DMS53 (cell line): Measurements from ENCODE around the gene RRP1B.
"Not testable (repeated sequence)": the region's sequence is repeated elsewhere in the genome, so short reads cannot be mapped to it uniquely, and the experiment has no call there.

Experiments
- DNase-seq: peaks from one replicate; lab custom pipeline; 2025; lab: John Stamatoyannopoulos, UW

Gene RRP1B

DNA sequence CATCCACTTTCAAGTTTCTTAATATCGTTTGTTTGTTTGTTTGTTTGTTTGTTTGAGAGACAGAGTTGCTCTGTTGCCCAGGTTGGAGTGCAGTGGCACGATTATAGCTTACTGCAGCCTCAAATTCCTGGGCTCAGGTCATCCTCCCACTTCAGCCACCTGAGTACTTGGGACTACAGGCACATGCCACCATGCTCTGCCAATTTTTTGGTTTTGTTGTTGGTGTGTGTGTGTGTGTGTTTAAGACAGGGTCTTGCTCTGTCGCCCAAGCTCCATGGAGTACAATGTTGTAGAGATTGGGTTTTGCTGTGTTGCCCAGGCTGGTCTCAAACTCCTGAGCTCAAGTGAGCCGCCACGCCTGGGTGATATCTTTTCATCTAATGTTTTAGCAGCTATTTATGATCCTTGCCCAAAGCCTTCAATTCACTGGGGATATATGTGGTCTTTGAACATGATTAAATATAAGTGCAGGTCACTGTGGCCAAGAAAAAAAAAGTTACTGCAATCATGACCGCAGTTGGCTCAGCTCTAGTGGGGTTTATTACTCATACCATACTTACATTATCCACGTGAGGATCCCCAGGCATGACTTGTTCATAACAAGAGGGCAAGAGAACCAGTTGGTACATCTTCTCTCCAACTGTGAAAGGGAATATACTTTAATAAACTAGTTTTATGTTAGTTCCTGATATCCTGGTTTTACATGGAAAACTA, 8.0 kb downstream of the RRP1B start:
- no peak for DNase-seq

DNA sequence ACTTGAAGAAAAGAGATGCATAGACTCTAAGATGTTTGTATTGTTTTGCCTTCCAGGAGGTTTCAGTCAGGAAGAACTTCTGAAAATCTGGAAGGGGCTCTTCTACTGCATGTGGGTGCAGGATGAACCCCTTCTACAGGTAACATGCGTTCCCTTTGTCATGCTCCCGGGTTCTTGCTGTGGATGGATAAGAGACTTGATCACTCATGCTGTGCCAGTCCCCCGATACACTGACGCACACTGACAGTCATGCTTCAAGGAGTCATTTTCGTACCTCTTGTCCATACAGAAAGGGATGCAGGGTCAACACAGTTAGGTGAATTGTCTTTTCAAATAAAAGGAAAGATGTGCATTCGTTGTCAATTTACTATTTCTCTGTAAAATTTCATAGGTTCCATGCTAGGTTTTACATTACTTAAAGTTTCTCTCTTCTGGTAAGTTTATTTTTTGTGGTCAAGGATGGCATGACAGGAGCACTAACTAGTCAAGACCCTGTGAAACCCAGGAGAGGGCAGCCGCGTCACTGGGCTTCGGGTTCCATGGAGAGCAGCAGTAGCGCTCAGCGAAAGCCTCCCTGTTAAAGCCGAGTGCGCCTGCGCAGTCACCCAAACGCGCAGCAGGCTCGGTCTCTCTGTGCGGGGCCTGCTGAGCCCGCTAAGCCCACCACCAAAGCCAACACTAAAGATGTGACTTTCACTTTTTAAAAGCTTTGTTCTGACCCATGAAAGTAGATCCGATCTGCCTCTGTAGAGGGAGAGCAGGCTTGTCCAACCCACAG, 10.7 kb downstream of the RRP1B start:
- DNase-seq, result no peak

DNA sequence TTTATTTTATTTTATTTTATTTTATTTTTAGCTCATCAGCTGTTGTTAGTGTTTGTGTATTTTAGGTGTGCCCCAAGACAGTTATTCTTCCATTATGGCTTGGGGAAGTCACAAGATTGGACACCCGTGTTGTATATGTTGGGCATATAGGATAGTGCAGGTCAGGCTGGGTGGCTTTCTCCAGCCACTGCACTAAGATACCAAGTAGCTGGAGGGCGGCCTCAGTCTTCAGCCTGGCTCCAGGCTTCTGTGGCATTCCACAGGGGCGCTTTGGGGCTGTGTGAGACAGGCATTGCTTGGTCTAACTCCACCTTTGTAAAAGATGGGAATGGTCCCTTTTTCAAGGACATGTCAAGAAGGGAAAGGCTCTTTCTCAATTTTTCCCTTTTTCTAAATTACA, 16.5 kb downstream of the RRP1B start:
- no peak for DNase-seq

DNA sequence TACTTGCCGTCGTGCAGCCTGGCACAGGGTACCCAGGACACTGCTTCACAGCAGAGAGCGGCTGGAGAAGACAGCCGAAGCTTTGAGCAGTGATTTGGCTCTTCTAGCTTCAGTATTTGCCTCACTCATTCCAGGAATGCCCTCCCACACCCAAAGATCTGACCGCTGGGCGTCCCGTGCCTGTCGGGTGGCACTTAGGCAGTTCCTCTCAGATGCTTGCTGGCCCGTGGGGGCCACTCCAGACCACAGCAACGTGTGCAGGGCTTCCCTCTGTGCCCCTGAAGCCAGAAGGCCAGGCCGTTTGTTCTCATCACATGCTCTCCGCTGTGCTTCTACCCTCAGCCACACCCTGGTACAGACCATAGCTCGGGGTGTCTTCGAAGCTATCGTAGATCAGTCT, 17.0 kb downstream of the RRP1B start:
- no peak for DNase-seq

DNA sequence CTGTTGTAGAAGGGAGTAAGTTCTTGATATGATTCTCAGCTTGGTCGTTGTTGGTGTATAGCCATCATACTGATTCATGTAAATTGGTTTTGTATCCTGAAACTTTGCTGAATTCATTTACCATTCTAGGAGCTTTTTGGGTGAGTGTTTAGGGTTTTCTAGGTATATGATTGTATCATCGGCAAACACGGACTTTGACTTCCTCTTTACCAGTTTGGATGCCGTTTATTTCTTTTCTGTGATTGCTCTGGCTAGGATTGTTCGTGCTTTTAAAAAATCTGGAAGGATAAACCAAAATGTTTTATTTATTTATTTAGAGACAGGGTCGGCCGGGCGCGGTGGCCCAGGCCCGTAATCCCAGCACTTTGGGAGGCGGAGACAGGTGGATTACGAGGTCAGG, 20.6 kb downstream of the RRP1B start:
- DNase-seq, result no peak

DNA sequence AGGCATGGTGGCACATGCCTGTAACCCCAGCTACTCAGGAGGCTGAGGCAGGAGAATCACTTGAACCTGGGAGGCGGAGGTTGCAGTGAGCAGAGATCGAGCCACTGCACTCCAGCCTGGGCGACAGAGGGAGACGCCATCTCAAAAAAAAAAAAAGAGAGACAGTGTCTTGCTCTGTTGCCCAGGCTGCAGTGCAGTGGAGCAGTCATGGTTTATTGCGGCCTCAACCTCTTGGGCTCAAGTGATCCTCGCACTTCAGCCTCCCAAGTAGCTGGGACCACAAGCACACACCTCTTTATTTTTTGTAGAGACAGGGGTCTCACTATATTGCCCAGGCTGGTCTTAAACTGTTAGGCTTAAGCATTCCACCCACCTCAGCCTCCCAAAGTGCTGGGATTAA, 21.1 kb downstream of the RRP1B start:
- DNase-seq, result not testable (repeated sequence)

DNA sequence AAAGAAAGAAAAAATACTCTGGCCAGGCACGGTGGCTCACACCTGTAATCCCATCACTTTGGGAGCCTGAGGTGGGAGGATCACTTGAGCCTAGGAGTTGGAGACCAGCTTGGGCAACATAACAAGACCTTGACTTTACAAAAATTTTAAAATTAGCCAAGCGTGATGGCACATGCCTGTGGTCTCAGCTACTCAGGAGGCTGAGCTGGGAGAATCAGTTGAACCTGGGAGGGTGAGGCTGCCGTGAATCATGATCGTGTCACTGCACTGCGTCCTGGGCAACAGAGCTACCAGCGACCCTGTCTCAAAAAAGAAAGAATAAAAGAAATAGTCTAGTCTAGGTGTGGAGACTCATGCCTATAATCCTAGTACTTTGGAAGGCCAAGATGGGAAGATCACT, 22.3 kb downstream of the RRP1B start:
- no peak for DNase-seq

DNA sequence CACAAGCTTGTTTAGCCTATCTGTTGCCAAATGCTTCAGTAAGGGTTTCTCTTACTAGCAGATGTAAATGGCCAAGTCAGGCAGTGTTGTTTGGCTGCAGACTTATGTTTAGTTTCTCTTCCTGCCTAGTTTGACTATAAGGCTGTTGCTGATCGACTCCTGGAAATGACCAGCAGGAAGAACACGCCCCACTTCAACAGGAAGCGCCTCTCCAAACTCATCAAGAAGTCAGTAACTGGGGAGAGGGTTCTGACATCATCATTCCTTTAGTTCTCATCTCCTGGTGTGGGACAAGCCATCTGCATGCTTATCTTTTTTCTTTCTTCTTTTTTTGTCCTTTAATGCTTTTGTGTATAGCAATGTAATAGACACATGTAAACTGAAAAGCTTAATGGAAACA, 25.1 kb downstream of the RRP1B start:
- DNase-seq, result no peak

DNA sequence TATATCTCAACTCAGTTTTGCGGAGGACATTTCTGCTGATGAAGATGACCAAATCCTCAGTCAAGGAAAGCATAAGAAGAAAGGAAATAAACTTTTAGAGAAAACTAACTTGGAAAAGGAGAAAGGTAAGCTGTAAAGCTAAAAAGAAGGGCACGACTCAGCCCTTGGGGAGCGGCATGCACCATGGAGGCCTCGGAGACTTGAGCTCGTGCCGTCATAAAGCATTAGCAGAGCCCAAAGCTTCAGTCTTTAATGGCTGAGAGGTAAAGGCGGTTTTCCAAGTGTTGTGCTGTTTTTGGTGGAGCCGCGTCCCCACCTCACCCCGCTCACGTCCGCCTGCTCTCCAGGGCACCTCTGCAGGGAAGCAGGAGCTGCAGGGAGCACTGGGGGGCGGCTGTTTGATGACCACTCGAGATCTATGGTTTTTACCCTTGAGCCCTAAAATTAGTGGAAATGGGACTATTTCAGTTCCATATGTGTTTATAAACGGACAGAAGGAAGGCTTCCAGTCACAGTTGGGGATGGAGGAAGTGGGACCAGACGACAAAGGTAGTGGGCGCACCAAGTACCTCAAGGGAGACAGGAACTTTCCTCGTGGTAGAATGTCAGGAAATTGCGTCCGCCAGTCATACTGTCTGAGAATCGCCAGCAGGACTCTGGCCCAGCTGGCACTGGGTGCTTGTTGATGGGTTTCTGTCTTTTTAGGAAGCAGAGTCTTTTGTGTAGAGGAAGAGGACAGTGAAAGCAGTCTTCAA, 27.6 kb downstream of the RRP1B start:
- no peak for DNase-seq

DNA sequence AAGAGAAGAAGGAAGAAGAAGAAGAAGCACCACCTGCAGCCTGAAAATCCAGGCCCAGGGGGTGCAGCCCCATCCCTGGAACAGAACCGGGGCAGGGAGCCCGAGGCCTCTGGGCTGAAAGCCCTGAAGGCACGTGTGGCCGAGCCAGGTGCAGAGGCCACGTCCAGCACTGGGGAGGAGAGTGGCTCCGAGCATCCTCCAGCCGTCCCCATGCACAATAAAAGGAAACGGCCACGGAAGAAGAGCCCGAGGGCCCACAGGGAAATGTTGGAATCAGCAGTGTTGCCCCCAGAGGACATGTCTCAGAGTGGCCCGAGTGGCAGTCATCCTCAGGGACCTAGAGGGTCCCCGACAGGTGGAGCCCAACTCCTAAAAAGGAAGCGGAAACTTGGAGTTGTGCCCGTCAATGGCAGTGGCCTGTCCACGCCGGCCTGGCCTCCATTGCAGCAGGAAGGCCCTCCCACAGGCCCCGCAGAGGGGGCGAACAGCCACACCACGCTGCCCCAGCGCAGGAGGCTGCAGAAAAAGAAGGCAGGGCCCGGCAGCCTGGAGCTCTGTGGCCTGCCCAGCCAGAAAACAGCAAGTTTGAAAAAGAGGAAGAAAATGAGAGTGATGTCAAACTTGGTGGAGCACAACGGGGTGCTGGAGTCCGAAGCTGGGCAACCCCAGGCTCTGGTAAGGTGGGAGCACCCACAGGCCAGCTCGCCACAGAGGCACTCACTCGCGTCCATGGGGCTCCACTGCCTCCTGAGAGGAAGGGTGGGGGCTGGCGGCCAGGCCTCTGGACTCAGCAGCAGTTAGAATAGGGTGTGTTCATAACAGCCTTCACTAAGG, 28.4 kb downstream of the RRP1B start:
- DNase-seq, result no peak

DNA sequence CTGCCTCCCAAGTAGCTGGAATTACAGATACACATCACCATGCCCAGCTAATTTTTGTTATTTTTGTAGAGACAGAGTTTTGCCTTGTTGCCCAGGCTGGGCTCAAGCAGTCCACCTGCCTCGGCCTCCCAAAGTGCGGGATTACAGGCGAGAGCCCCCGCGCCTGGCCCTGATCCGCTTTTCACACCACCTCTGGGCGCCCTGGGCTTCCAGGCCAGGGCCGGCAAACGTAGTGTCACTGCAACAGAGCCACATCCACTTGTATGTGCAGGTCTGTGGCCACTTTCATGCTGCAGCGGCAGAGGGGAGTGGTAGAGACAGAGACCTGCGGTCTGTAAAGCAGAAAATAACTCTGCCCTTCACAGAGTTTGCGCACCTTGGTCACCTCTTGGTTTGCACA, 29.5 kb downstream of the RRP1B start:
- no peak for DNase-seq

DNA sequence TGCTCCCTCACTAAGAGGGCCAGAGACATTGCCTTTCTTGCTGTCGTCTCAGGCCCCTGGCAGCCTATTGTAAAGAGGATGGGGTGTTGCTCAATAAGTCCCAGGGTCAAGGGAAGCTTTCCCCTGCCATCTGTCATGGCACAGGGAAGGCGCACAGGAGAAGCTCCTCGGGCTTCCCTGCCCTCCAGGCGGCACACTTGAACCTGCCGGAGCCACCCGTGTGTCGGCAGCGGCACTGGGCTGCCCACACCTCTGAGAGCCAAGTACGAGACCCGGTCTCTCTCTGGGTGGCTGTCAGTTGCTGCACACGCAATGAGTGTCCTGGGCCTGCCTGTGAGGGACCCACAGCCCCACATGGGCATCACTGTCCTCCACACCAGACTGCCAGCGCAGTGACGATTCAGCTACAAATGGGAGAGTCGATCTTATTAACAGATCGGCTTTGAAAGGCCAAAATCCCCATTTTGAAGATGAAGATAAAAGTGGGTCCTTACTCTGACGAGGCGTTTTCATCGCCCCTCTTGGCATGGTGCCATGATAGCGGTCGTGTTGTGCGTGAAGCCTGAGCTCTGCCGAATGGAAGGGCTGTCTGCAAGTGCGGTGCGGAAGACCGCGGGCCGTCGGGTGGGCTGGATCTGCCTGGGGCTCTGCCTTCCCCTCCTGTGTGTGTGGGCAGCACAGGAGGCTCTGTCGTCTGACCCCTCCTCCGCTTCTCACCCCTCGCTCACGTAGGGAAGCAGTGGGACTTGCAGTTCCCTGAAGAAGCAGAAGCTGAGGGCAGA, 30.4 kb downstream of the RRP1B start:
- DNase-seq, result no peak

DNA sequence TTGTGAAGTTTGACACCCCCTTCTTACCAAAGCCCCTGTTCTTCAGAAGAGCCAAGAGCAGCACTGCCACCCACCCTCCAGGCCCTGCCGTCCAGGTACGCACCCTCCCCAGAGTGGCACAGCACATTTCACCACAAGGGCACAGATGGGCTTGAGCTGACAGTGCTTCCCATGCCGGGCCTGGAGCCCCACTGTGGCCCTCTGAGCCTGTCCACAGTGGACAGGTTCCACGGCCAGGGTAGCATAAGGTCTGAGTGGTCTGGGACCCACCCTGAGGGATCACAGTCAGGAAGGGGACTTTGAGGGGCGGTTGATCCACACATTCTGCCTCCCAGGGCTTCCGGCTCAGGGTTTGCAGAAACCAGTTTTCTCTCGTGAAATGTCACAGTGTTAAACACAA, 31.0 kb downstream of the RRP1B start:
- no peak for DNase-seq

DNA sequence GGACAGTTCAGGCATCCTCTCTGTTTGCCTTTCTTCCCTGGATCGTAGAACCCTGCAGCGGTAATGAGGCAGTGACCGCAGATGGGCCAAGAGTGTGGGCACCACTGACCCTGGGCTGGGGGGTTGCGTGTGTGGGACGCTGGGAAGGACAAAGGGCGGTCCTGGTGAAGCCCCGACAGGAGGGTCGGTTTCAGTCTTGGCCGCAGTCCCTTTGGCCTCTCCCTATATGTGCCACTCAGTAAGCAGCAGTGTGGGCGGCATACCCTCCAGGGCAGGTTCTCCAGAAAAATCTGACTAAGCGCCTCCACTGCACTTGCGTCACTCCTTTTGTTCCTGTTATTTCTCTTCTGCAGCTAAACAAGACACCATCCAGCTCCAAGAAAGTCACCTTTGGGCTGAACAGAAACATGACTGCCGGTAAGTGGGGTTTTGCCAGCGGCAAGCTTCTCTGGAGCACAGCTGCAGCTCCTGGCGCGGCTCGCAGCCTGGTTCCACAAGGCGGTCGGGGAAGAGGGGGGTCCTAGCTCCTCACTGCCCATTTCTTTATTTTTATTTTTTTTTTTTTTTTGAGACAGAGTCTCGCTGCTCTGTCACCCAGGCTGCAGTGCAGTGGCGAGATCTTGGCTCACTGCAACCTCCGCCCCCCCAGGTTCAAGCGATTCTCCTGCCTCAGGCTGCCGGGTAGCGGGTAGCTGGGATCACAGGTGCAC, 31.9 kb downstream of the RRP1B start:
- DNase-seq, result no peak

DNA sequence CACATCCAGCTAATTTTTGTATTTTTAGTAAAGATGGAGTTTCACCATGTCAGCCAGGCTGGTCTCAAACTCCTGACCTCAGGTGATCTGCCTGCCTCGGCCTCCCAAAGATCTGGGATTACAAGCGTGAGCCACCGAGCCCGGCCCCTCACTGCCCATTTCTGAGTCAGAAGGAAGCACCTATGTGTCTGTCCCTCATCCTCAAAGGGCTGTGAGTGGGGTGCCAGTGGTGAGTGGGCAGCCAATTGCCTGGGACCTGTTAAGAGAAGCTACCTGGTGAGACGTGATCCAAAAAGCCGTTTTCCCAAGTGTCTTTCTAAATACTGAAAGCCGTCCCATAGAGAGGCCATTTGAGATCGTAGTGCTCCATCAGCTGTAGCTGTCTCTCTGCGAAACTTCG, 32.4 kb downstream of the RRP1B start:
- DNase-seq, result no peak

DNA sequence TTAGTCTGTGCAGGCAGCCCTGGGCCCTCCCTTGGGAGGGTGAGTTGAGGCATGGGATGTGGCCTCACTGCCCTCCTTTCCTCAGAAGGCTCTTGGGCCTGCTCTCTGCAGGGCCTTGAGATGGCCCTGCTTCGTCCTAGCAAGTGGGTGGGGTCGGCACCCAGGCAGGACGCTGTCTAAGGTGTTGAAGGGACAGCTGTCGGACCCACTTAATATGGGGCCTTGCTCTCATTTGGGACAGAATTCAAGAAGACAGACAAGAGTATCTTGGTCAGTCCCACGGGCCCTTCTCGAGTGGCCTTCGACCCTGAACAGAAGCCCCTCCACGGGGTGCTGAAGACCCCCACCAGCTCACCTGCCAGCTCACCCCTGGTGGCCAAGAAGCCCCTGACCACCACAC, 33.6 kb downstream of the RRP1B start:
- no peak for DNase-seq

DNA sequence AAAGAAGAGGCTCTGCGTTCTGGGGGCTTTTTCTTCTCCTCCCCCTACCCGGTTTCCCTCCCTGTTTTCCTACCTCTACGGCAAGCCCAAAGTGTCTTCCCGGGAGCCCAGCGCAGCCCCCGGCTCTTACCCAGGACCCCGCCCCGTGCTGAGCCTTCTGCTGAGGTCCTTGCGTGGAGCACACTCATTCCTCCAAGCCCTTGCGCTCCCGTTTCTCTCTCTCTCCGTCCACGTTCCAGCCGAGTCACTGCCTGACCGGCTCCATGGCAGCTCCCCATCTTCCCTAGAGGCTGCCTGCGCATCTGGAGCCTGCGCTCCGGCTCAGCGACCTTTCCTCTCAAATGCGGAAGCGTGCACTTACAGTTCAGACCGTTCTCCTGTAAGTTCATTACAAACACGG, 34.6 kb downstream of the RRP1B start:
- DNase-seq, result no peak

DNA sequence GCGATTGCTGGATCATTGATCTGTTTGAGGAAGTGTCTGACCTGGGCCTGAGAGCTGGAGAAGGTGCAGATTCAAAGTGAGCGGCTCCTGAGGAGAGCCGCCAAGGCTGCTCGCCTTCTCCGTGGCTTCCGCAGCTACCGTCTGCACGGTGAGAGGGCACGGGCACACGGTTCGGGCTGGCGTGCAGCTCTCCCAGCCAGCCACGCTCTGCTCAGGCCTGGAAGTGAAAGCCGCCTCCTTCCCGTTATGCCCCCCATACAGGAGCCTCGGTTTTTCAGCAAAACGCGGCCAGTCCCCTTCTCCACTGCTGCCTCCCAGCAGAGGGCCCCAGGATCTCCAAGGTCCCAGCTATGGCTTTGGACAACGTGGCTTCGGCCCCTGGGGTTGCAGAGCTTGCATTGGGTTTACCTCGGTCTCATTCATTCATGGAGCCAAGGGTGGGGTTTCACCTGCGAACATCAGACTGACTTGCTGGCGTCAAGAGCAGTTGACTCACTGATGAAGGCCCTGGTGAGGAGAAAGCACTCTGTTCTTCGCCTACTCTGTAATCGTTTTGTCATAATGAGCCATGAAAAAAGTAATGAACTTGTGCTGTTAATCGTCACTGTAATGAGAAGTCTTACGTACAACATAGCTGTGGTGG, 35.2 kb downstream of the RRP1B start:
- DNase-seq, result no peak

DNA sequence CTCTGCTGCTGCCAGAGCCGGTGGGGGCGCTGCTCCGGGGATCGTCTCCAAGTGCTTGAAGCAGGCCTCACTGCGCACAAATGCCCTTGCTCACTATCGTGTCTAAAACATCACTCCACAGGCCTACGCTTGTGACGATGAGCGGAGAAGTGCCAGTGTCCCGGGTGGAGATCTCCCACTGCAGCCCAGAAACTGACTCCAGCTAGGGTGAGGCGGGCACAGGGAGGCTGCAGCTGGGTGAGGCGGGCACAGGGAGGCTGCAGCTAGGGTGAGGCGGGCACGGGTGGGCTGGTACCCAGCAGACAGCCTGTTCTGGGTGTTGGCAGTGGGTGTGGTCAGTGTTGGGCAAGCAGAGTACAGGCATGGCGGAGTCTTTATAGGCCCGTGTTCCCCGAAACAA, 36.9 kb downstream of the RRP1B start:
- DNase-seq, result no peak
